ENCODE data around the gene GPANK1. TPM values are rescaled to one million over a fixed set of nuclear protein-coding genes. Genes with fewer than 3 reads are reported as not detected.

Gene GPANK1
- 10 to 100 TPM; 12.0 to 45.1 (median 16.6) TPM for total RNA-seq

DNA sequence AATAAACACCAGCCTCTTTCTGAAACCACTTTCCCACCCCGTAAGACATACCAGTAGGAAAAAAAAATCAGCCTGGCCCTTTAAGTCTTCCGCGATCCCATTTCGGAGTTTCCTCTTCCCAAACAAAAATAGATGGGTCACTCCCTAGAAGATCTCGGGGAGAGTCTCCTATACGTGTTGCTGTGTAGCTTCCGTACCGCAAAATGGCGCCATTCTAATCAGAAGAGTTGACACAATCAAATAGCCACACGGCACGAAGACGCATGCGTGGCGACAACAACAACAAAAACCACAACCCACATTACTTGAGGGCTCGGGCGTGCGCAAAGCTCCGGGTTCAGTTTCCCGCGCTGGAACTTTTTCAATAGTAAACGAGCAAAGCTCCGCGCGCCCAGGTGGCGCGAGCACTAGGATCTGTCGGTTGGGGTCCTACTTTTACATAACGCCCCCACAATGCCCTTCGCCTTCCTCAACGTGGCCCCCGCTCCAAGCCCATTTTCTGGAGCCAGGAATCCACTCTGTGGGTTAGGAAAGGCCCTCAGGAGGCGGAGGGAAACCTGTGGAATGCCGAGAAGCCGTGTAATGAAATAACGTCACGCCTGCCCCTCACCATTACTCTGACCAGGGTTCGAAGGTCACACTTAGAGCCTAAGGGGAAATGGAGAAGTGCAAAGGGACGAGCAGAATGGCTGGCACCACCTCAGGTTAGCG lies at the start of gene GPANK1:
Gene GPANK1, minus strand, starts transcription at position 208 of the 711 bp plus-strand sequence. CDS start 519 bp downstream, outside the sequence.
- DNase-seq, result peak; percentile 88 to 93
- TF ChIP-seq POLR2A (IDR thresholded peaks at IDR 0.05) (peak in 3 of 4 donors; percentile 49 to 66 (median 58)), EP300 (IDR thresholded peaks at IDR 0.05) (peak in 1 of 4 donors; percentile 50), POLR2AphosphoS5 (IDR thresholded peaks at IDR 0.05) (peak; percentile 75 to 85)
- TF ChIP-seq, protein P1, sequence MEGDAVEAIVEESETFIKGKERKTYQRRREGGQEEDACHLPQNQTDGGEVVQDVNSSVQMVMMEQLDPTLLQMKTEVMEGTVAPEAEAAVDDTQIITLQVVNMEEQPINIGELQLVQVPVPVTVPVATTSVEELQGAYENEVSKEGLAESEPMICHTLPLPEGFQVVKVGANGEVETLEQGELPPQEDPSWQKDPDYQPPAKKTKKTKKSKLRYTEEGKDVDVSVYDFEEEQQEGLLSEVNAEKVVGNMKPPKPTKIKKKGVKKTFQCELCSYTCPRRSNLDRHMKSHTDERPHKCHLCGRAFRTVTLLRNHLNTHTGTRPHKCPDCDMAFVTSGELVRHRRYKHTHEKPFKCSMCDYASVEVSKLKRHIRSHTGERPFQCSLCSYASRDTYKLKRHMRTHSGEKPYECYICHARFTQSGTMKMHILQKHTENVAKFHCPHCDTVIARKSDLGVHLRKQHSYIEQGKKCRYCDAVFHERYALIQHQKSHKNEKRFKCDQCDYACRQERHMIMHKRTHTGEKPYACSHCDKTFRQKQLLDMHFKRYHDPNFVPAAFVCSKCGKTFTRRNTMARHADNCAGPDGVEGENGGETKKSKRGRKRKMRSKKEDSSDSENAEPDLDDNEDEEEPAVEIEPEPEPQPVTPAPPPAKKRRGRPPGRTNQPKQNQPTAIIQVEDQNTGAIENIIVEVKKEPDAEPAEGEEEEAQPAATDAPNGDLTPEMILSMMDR (IDR thresholded peaks at IDR 0.05), result no peak
- Histone ChIP-seq H3K4me3 (peak within 1 kb of the TSS; percentile 71 to 96 (median 84)), H3K27me3 (no peaks in the 10 kb centered on the region), H3K36me3 (peaks cover 20 to 50% (median 36%) of the 10 kb centered on the region in 4 donors), H3K27ac (peak within 1 kb of the TSS; percentile 95 to 98 (median 97)), H3K9me3 (no peaks in the 10 kb centered on the region), H3K4me1 (peaks cover 31 to 66% (median 45%) of the 10 kb centered on the region in 4 donors)
- peak; percentile 86 for ATAC-seq (ENCODE audit: low FRiP score in 2 of 2)
- WGBS, 2 donors, result 0 to 1% methylated on average over 31 to 39 of the region's 39 CpGs

DNA sequence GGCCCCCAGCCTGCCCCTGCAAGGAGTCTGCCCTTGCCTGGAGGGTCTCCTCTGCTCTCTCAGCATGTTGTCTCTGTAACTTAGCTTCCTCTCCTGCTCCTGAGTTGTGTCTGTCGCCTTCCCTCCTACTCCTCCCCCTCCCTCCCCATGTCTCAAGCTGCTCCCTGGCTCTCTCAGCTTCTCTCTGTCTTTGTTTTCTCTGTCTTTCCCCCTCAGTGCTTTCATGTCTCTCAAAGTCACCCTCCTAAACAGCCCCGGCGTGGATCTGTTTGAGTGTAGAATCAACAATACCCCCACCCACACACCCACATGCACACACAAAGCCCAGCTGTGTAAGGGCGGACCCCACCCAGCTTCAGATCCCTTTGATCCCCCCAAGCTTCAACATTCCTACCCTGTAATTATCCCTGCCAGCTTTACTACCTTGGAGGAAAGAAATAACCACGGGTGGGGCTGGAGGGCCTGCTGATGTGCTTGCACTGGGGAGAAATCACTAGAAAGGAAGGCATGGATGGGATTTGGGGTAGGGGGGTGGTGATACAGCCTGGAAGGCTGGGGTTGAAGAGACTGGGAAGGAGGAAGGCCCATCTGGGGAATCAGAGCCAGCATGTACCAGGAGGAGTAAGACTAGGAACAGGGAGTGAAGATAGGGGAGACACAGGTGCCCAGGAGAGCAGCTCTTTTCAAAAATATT lies 49.3 kb upstream of the GPANK1 start:
- 52 to 56% methylated on average over 5 of the region's 5 CpGs for WGBS, 2 donors
- Histone ChIP-seq H3K27me3 (no peaks in the 10 kb centered on the region), H3K9me3 (no peaks in the 10 kb centered on the region), H3K27ac (no peak overlapping the region), H3K36me3 (no peaks in the 10 kb centered on the region), H3K4me1 (peaks cover 8 to 16% (median 14%) of the 10 kb centered on the region in 4 donors), H3K4me3 (no peak overlapping the region)
- ATAC-seq (ENCODE audit: low FRiP score in 2 of 2), result no peak
- TF ChIP-seq POLR2AphosphoS5 (IDR thresholded peaks at IDR 0.05) (no peak), EP300 (IDR thresholded peaks at IDR 0.05) (no peak), POLR2A (IDR thresholded peaks at IDR 0.05) (no peak)
- TF ChIP-seq, protein P1 (IDR thresholded peaks at IDR 0.05), result no peak
- no peak for DNase-seq

DNA sequence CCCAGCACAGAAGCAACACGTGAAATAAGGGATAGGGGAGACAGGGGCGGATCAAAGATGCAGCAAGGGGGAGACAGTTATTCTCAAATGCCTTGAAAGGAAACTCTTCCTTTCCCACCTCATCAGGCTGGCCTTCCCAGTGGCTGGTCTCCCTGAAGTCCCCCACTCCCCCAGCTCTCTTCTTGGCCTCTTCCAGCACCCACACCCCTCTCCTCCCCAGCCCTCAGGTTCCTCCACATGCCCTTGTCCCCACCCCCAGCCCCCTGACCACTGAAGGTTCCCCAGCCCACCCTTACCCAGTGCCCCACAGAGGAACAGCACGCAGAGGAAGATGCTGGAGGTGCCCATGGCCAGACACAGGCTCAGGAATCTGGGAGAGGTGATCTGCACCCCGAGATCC lies 48.7 kb upstream of the GPANK1 start:
- H3K27ac ChIP-seq, result no peak overlapping the region
- no peaks in the 10 kb centered on the region for H3K36me3 ChIP-seq
- no peak for TF ChIP-seq POLR2AphosphoS5 (IDR thresholded peaks at IDR 0.05)
- TF ChIP-seq, protein P1 (IDR thresholded peaks at IDR 0.05), result no peak
- TF ChIP-seq EP300 (IDR thresholded peaks at IDR 0.05), result no peak
- TF ChIP-seq POLR2A (IDR thresholded peaks at IDR 0.05), result no peak
- peaks cover 8 to 12% (median 11%) of the 10 kb centered on the region in 4 donors for H3K4me1 ChIP-seq
- DNase-seq (no peak), ATAC-seq (ENCODE audit: low FRiP score in 2 of 2) (no peak)
- H3K27me3 ChIP-seq, result no peaks in the 10 kb centered on the region
- 77 to 84% methylated on average over 4 of the region's 4 CpGs for WGBS, 2 donors
- no peaks in the 10 kb centered on the region for H3K9me3 ChIP-seq
- H3K4me3 ChIP-seq, result no peak overlapping the region

DNA sequence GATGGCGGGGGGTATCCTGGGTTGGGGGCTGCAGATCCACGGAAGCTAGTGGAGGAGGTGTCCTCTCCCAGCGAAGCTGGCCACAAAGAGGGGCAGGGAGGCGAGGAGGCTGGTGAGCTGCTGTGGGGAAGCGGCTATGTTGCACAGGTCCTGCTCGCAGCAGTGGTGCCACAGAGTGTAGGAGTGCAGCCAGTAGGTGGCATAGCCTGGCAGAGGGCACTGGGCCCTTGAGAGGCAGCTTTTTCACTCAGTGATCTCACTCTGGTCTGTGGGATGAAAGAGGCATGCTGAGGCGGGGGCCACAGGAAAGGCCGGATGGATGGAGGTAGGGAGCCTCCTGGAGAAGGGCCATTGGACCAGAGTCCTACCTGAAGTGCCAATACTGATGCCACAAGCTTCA lies 47.5 kb upstream of the GPANK1 start:
- DNase-seq (peak in 1 of 2 donors; percentile 36), ATAC-seq (ENCODE audit: low FRiP score in 2 of 2) (peak in 1 of 2 donors; percentile 43)
- TF ChIP-seq POLR2AphosphoS5 (IDR thresholded peaks at IDR 0.05) (no peak), POLR2A (IDR thresholded peaks at IDR 0.05) (no peak), EP300 (IDR thresholded peaks at IDR 0.05) (no peak)
- TF ChIP-seq, protein P1 (IDR thresholded peaks at IDR 0.05), result peak in 1 of 6 experiments; percentile 25
- Histone ChIP-seq H3K36me3 (no peaks in the 10 kb centered on the region), H3K9me3 (no peaks in the 10 kb centered on the region), H3K27me3 (no peaks in the 10 kb centered on the region), H3K4me1 (peaks cover 4 to 12% (median 10%) of the 10 kb centered on the region in 4 donors), H3K27ac (no peak overlapping the region), H3K4me3 (no peak overlapping the region)
- WGBS, 2 donors, result 85 to 89% methylated on average over 8 of the region's 8 CpGs

Data from upper lobe of left lung (tissue), 6 donors.